Vagina (tissue), 2 donors: Measurements from ENCODE around the gene DVL1. TPM values are rescaled to one million over a fixed set of nuclear protein-coding genes. Genes with fewer than 3 reads are reported as not detected.

ENCODE experiments used
- DNase-seq, 2 donors: peaks; one replicate each; pipeline ENCODE4 v3.0.0-alpha.2; 2017; ENCODE audit errors: extremely low spot score in 2 of 2
- H3K27ac ChIP-seq: fragments of 200-600 bp; sonication (generic); one replicate; pipeline ENCODE4 v1.5.1; 2019
- H3K27me3 ChIP-seq: fragments of 200-600 bp; sonication (generic); one replicate; pipeline ENCODE4 v1.5.1; 2019
- H3K36me3 ChIP-seq, 2 donors: fragments of 200-600 bp; sonication (generic); one replicate each; pipeline ENCODE4 v1.5.1; 2017 to 2019
- H3K4me1 ChIP-seq: fragments of 200-600 bp; sonication (generic); one replicate; pipeline ENCODE4 v1.5.1; 2019
- H3K4me3 ChIP-seq, 2 donors: fragments of 200-600 bp; sonication (generic); 1 replicate in 1 of 2; 2 replicates in 1 of 2; pipeline ENCODE4 v1.5.1; 2016 to 2019
- H3K9me3 ChIP-seq: fragments of 200-600 bp; sonication (generic); one replicate; pipeline ENCODE4 v1.5.1; 2019
- POLR2A ChIP-seq, 2 donors: fragments of 450-650 bp; IDR thresholded peaks; one replicate each; pipeline ENCODE4 v1.6.1; 2017; ENCODE audit warnings: antibody characterized with exemption in 2 of 2, mild to moderate bottlenecking in 2 of 2, moderate library complexity in 2 of 2
- POLR2AphosphoS5 ChIP-seq, 2 donors: sonication (generic); formaldehyde crosslinking; IDR thresholded peaks; one replicate each; pipeline ENCODE4 v1.9.0; 2017; ENCODE audit warnings: antibody characterized with exemption in 2 of 2, mild to moderate bottlenecking in 2 of 2, low read depth in 1 of 2; ENCODE audit not compliant: insufficient read depth in 1 of 2
- intact Hi-C: fragments of 100-400 bp; cut with DNase I; formaldehyde crosslinking; loops from one replicate; pipeline ENCODE4 v1.15.1; 2023
- total RNA-seq: library from RNA; depleted of rRNA; stranded (reverse); fragments of >200 nt; gene quantifications from one replicate; pipeline ENCODE4 v1.2.3, GENCODE V29; 2016
- TF ChIP-seq, protein P1 (sequence below), 3 experiments: fragments of 450-650 bp in 2 of 3; fragments of 200-600 bp in 1 of 3; sonication (generic) in 1 of 3; IDR thresholded peaks; one replicate each; pipeline ENCODE4 v1.5.1; 2017 to 2019; ENCODE audit warnings: antibody characterized with exemption in 3 of 3, mild to moderate bottlenecking in 2 of 3, moderate library complexity in 2 of 3

Gene DVL1
- total RNA-seq, 1 donor from 2014 or later: 72.4 TPM

DNA sequence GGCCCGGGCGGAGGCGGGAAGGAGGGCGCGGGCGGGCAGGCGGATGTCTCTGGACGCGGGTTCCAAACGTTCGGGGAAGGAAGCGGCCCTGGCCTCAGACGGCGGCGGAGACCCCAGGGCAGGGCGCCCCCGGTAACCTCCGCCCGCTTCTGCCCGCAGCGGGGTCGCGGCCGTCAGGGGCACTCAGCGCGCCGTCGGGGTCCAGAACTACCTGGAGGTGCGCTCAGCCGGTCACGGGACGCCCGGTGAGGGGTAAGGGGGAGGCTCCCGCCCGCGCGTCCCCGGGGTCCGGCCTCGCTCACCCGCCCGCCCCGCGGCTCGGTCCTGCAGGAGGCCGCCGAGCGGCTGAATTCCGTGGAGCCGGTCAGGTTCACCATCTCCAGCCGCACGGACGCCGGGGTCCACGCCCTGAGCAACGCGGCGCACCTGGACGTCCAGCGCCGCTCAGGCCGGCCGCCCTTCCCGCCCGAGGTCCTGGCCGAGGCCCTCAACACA is 40.4 kb downstream of the DVL1 start:
- intact Hi-C loops: loop anchor here (5.0 kb wide), 1 partner anchor 38 kb away; the partner anchor contains the start of gene DVL1
- Histone ChIP-seq H3K27me3 (no peaks in the 10 kb centered on the region), H3K9me3 (no peaks in the 10 kb centered on the region), H3K4me3 (peak overlapping the region; percentile 95 to 97), H3K36me3 (peaks cover 0 to 29% of the 10 kb centered on the region in 2 donors), H3K27ac (peak overlapping the region; percentile 93), H3K4me1 (peaks cover 55% of the 10 kb centered on the region)
- DNase-seq: no peak
- TF ChIP-seq POLR2A (IDR thresholded peaks at IDR 0.05): no peak

DNA sequence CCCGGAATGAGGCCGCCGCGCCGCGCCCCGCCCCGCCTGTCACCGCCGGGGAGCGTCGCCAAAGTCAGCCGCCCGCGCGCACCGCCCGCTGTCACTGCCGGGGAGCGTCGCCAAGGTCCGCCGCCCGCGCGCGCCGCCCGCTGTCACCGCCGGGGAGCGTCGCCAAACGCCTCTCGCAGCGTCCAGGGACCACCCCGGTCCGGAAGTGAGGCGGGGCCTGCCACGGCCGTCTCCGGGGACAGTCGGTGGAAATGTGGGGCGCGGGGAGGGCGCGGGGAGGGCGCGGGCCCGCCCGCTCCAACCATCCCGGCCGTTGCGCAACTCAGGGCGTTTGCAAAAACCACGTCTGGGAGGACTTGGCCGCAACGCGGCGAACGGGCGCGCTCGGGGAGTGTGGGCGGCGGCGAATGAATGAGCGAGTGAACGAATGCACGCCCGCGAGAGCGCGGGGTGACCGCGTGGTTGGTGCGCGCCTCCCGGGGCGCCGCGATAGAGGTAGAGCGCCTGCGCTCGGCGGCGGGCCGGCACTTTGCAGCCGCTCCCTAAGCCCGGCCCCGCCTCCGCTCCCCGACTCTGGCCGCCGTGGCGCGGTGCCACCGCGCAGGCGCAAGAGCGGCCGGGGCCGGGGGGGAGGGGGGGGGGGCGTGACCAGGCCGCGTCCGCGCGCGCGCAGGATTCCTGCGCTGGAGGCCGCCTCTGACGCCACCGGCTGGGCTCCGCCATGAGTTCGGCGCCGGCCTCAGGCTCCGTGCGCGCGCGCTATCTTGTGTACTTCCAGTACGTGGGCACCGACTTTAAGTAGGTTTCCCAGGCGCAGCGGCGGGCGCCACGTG is 41.1 kb downstream of the DVL1 start, which contains the start of the genes ACAP3 and PUSL1:
TSS of gene ACAP3 (minus strand) at position 8 of the 833 bp plus-strand sequence. CDS start 115 bp downstream, outside the sequence.
TSS of gene PUSL1 (plus strand) at position 675 of the 833 bp plus-strand sequence. CDS start at position 722, 47 bp downstream.
- Histone ChIP-seq H3K27me3 (no peaks in the 10 kb centered on the region), H3K36me3 (peaks cover 0 to 22% of the 10 kb centered on the region in 2 donors), H3K4me3 (peak within 1 kb of the TSS; percentile 95 to 97), H3K4me1 (peaks cover 62% of the 10 kb centered on the region), H3K9me3 (no peaks in the 10 kb centered on the region), H3K27ac (peak within 1 kb of the TSS; percentile 93)
- peak in 1 of 2 donors; percentile 75 for TF ChIP-seq POLR2AphosphoS5 (IDR thresholded peaks at IDR 0.05; ENCODE audit: insufficient read depth in 1 of 2, low read depth in 1 of 2)
- TF ChIP-seq, protein P1, sequence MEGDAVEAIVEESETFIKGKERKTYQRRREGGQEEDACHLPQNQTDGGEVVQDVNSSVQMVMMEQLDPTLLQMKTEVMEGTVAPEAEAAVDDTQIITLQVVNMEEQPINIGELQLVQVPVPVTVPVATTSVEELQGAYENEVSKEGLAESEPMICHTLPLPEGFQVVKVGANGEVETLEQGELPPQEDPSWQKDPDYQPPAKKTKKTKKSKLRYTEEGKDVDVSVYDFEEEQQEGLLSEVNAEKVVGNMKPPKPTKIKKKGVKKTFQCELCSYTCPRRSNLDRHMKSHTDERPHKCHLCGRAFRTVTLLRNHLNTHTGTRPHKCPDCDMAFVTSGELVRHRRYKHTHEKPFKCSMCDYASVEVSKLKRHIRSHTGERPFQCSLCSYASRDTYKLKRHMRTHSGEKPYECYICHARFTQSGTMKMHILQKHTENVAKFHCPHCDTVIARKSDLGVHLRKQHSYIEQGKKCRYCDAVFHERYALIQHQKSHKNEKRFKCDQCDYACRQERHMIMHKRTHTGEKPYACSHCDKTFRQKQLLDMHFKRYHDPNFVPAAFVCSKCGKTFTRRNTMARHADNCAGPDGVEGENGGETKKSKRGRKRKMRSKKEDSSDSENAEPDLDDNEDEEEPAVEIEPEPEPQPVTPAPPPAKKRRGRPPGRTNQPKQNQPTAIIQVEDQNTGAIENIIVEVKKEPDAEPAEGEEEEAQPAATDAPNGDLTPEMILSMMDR (IDR thresholded peaks at IDR 0.05): peak in 1 of 3 experiments; percentile 23
- TF ChIP-seq POLR2A (IDR thresholded peaks at IDR 0.05): peak in 1 of 2 donors; percentile 29
- DNase-seq: peak in 1 of 2 donors; percentile 96
- intact Hi-C loops: loop anchor here (5.0 kb wide), 1 partner anchor 39 kb away; the partner anchor contains the start of gene DVL1

DNA sequence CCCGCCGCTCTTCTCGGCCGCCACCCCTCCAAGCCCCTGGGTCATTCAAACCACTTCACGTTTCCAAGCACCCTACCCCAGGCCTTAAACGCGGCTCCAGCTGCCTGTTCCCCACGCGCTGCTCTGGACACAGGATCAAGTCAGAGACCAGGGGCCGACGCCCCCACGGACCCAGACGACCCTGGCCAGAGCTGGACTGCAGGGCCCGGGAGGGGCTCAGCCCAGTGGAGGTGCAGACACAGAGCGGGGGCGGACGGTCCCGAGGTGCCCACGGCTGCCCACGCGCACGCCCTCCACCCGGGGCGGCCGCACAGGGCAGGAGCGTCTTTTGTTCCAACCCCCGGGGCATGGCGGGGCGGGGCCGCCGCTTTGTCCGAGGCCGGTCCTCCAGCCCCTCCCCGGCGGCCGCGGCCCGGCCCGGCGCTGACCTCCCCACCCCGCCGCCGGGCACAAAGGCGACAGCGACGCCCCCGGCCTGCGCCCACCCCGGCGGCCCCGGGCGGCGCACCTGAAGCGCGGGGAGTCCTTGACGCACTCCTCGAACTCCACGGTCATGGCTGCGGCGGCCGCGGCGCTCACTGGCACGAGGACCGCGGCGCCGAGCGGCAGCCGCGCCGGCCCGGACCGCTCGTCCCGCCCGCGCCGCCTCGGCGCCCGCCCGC is 41.8 kb downstream of the DVL1 start:
- H3K27me3 ChIP-seq: no peaks in the 10 kb centered on the region
- peak overlapping the region; percentile 95 to 97 for H3K4me3 ChIP-seq
- intact Hi-C loops: loop anchor here (5.0 kb wide), 1 partner anchor 40 kb away; the partner anchor contains the start of gene DVL1
- H3K27ac ChIP-seq: peak overlapping the region; percentile 93
- H3K4me1 ChIP-seq: peaks cover 69% of the 10 kb centered on the region
- H3K36me3 ChIP-seq: peaks cover 0 to 14% of the 10 kb centered on the region in 2 donors
- no peak for DNase-seq
- no peaks in the 10 kb centered on the region for H3K9me3 ChIP-seq
- no peak for TF ChIP-seq POLR2AphosphoS5 (IDR thresholded peaks at IDR 0.05; ENCODE audit: insufficient read depth in 1 of 2, low read depth in 1 of 2)
- TF ChIP-seq, protein P1 (IDR thresholded peaks at IDR 0.05): no peak
- no peak for TF ChIP-seq POLR2A (IDR thresholded peaks at IDR 0.05)

DNA sequence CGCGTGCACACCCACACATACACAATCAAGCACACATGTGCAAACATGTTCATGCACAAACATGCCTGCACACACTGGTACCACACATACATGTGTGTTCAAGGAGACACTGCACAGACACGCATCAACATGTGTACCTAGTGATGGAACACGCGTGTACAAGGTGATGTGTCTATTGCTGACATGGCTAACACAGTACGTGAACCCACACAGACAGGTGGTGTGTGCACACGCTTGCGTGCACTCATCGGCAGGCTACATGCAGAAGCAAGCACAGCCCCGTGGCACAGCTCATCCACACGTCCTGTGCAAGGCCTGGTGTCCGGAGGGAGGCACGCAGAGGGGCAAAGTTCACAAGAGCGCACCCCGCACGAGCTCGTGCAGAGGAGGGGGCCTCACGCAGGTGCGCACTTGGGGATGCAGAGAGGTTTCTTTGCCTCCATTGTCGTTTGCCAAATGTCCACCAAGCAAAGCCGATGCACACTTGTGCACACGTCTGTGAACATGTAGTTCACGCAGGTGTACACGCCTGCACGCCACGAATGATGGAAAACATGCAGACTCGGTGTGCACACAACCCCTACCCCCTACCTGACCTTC is 42.5 kb downstream of the DVL1 start:
- H3K27ac ChIP-seq: peak overlapping the region; percentile 93
- TF ChIP-seq, protein P1 (IDR thresholded peaks at IDR 0.05): no peak
- TF ChIP-seq POLR2AphosphoS5 (IDR thresholded peaks at IDR 0.05; ENCODE audit: insufficient read depth in 1 of 2, low read depth in 1 of 2) (no peak), POLR2A (IDR thresholded peaks at IDR 0.05) (no peak)
- H3K27me3 ChIP-seq: no peaks in the 10 kb centered on the region
- no peak for DNase-seq
- peaks cover 0 to 8% of the 10 kb centered on the region in 2 donors for H3K36me3 ChIP-seq
- H3K9me3 ChIP-seq: no peaks in the 10 kb centered on the region
- H3K4me1 ChIP-seq: peaks cover 76% of the 10 kb centered on the region
- intact Hi-C loops: loop anchor here (5.0 kb wide), 1 partner anchor 41 kb away; the partner anchor contains the start of gene DVL1
- H3K4me3 ChIP-seq: peak overlapping the region; percentile 95 to 97
